Pons (tissue), 1 donor: ENCODE measurements around the gene GBP7.
"Not testable (repeated sequence)": the region's sequence is repeated elsewhere in the genome, so short reads cannot be mapped to it uniquely, and the experiment has no call there.

Source experiments
- DNase-seq: peaks from one replicate; pipeline ENCODE4 v3.0.0-alpha.2; 2016; ENCODE audit warnings: low spot score

GBP7 gene

GRCh38 chr1:89175601-89176256, at the start of gene GBP7:
Gene GBP7 (minus strand): TSS chr1:89176003. CDS start chr1:89171935, 4,068 bp downstream.
- DNase-seq: no peak

GRCh38 chr1:89221341-89221740, 45.5 kb upstream of the GBP7 start:
- no peak for DNase-seq

GRCh38 chr1:89219851-89220250, 44.0 kb upstream of the GBP7 start:
- DNase-seq: not testable (repeated sequence)

GRCh38 chr1:89218941-89219340, 43.1 kb upstream of the GBP7 start:
- DNase-seq: not testable (repeated sequence)

GRCh38 chr1:89213347-89213746, 37.5 kb upstream of the GBP7 start:
- no peak for DNase-seq

- DNase-seq: no peak
Observed at GRCh38 chr1:89211035-89211634, 35.3 kb upstream of the GBP7 start.

GRCh38 chr1:89206373-89206772, 30.6 kb upstream of the GBP7 start:
- DNase-seq: no peak

GRCh38 chr1:89203166-89203565, 27.4 kb upstream of the GBP7 start:
- no peak for DNase-seq

GRCh38 chr1:89201106-89201794, 25.4 kb upstream of the GBP7 start:
- no peak for DNase-seq

GRCh38 chr1:89200663-89201062, 24.9 kb upstream of the GBP7 start:
- DNase-seq: no peak

GRCh38 chr1:89199525-89200031, 23.8 kb upstream of the GBP7 start:
- DNase-seq: no peak

- peak; percentile 70 for DNase-seq
Observed at GRCh38 chr1:89198491-89199072, 22.8 kb upstream of the GBP7 start, which contains the start of gene GBP4. Gene GBP4 (minus strand): TSS chr1:89198942. CDS start chr1:89198834, 108 bp downstream.

- DNase-seq: no peak
Observed at GRCh38 chr1:89198081-89198480, 22.3 kb upstream of the GBP7 start.

- DNase-seq: no peak
Observed at GRCh38 chr1:89195476-89195875, 19.7 kb upstream of the GBP7 start.

- DNase-seq: no peak
Observed at GRCh38 chr1:89191314-89191713, 15.5 kb upstream of the GBP7 start.

GRCh38 chr1:89190017-89190416, 14.2 kb upstream of the GBP7 start:
- DNase-seq: no peak

- DNase-seq: no peak
Observed at GRCh38 chr1:89179343-89179742, 3.5 kb upstream of the GBP7 start.

GRCh38 chr1:89176971-89177370, 1.2 kb upstream of the GBP7 start:
- no peak for DNase-seq

- no peak for DNase-seq
Observed at GRCh38 chr1:89174491-89174890, 1.3 kb downstream of the GBP7 start.

GRCh38 chr1:89172468-89173143, 3.2 kb downstream of the GBP7 start:
- no peak for DNase-seq

- DNase-seq: no peak
Observed at GRCh38 chr1:89171067-89171438, 4.8 kb downstream of the GBP7 start.
